WTC11 (cell line): Measurements from ENCODE around the gene CPVL.

ENCODE experiments used
- FOXJ3 ChIP-seq: sonication (generic); formaldehyde crosslinking; IDR thresholded peaks from 2 replicates; pipeline ENCODE4 v1.9.0; 2021; ENCODE audit warnings: missing genetic modification reagents, mild to moderate bottlenecking, borderline replicate concordance
- JAZF1 ChIP-seq: fragments of 250-450 bp; sonication (Bioruptor Pico); IDR thresholded peaks from 2 replicates; pipeline ENCODE4 v1.9.0; 2021; ENCODE audit warnings: moderate library complexity, mild to moderate bottlenecking, inconsistent platforms
- MAX ChIP-seq: sonication (generic); formaldehyde crosslinking; IDR thresholded peaks from 2 replicates; pipeline ENCODE4 v1.8.0; 2022; ENCODE audit warnings: mild to moderate bottlenecking, missing genetic modification reagents
- PRRX2 ChIP-seq: fragments of 250-450 bp; sonication (Bioruptor Pico); IDR thresholded peaks from 2 replicates; pipeline ENCODE4 v1.8.0; 2021; ENCODE audit warnings: mild to moderate bottlenecking
- TF ChIP-seq, protein P1 (sequence below): fragments of 200-600 bp; IDR thresholded peaks from 2 replicates; pipeline ENCODE4 v1.8.0; 2022; ENCODE audit warnings: antibody characterized with exemption
- TF ChIP-seq, protein P2 (sequence below): sonication (generic); formaldehyde crosslinking; IDR thresholded peaks from 2 replicates; pipeline ENCODE4 v1.8.0; 2022; ENCODE audit warnings: mild to moderate bottlenecking, missing genetic modification reagents

- no peak for TF ChIP-seq PRRX2
- TF ChIP-seq, protein P1, sequence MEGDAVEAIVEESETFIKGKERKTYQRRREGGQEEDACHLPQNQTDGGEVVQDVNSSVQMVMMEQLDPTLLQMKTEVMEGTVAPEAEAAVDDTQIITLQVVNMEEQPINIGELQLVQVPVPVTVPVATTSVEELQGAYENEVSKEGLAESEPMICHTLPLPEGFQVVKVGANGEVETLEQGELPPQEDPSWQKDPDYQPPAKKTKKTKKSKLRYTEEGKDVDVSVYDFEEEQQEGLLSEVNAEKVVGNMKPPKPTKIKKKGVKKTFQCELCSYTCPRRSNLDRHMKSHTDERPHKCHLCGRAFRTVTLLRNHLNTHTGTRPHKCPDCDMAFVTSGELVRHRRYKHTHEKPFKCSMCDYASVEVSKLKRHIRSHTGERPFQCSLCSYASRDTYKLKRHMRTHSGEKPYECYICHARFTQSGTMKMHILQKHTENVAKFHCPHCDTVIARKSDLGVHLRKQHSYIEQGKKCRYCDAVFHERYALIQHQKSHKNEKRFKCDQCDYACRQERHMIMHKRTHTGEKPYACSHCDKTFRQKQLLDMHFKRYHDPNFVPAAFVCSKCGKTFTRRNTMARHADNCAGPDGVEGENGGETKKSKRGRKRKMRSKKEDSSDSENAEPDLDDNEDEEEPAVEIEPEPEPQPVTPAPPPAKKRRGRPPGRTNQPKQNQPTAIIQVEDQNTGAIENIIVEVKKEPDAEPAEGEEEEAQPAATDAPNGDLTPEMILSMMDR: no peak
- no peak for TF ChIP-seq JAZF1 (CRISPR knock-in tag)
- no peak for TF ChIP-seq MAX (CRISPR knock-in tag)
- no peak for TF ChIP-seq FOXJ3 (CRISPR knock-in tag)
- TF ChIP-seq, protein P2, sequence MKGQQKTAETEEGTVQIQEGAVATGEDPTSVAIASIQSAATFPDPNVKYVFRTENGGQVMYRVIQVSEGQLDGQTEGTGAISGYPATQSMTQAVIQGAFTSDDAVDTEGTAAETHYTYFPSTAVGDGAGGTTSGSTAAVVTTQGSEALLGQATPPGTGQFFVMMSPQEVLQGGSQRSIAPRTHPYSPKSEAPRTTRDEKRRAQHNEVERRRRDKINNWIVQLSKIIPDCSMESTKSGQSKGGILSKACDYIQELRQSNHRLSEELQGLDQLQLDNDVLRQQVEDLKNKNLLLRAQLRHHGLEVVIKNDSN: no peak
Measured at GRCh38 chr7:29116361-29117200, 29.8 kb downstream of the CPVL start.
